OCI-LY3 (cell line): ENCODE measurements around the gene SAMD11.

Source experiments
- H2AFZ ChIP-seq: fragments of 200-600, 300-600 bp; shearing (Covaris generic); 2 replicates; pipeline ENCODE4 v1.6.0; 2014; ENCODE audit warnings: antibody characterized with exemption, low read depth, low read length
- H3K27ac ChIP-seq: fragments of 200-600, 300-600 bp; sonication (generic); 2 replicates; pipeline ENCODE4 v1.5.1; 2014; ENCODE audit warnings: mild to moderate bottlenecking, low read length, moderate library complexity, mixed read lengths
- H3K27me3 ChIP-seq: fragments of 200-600, 300-600 bp; sonication (generic); 2 replicates; pipeline ENCODE4 v1.6.1; 2014; ENCODE audit warnings: low read depth, low read length, mixed read lengths
- H3K36me3 ChIP-seq: fragments of 200-600, 300-600 bp; sonication (generic); replicated peaks from 2 replicates; pipeline ENCODE3; 2014; ENCODE audit warnings: low read depth, low read length, mixed read lengths
- H3K4me1 ChIP-seq: fragments of 300-600, 200-600 bp; sonication (generic); 2 replicates; pipeline ENCODE4 v1.6.1; 2014; ENCODE audit warnings: low read length, mixed read lengths
- H3K4me2 ChIP-seq: fragments of 200-600, 300-600 bp; sonication (generic); 2 replicates; pipeline ENCODE4 v1.6.1; 2014; ENCODE audit warnings: low read length, mixed read lengths
- H3K4me3 ChIP-seq: fragments of 300-600, 200-600 bp; sonication (generic); 2 replicates; pipeline ENCODE4 v1.5.1; 2014; ENCODE audit warnings: antibody characterized with exemption, mild to moderate bottlenecking, low read length, moderate library complexity
- H3K79me2 ChIP-seq: fragments of 300-600, 200-600 bp; shearing (Covaris generic); 2 replicates; pipeline ENCODE4 v1.6.1; 2014; ENCODE audit warnings: mild to moderate bottlenecking, low read length, mixed read lengths
- H3K9ac ChIP-seq: fragments of 300-600, 200-600 bp; shearing (Covaris generic); 2 replicates; pipeline ENCODE4 v1.6.0; 2014; ENCODE audit warnings: mild to moderate bottlenecking, low read length, moderate library complexity
- H3K9me3 ChIP-seq: fragments of 200-600, 300-600 bp; shearing (Covaris generic); 2 replicates; pipeline ENCODE4 v1.6.1; 2014; ENCODE audit warnings: low read length, mixed read lengths; ENCODE audit not compliant: insufficient read depth
- H4K20me1 ChIP-seq: fragments of 200-600, 300-600 bp; sonication (generic); 2 replicates; pipeline ENCODE4 v1.6.1; 2016; ENCODE audit warnings: low read length, mixed read lengths; ENCODE audit not compliant: insufficient read depth
- CTCF ChIP-seq: fragments of 200-600, 300-600 bp; sonication (generic); IDR thresholded peaks from 2 replicates; pipeline ENCODE4 v1.5.1; 2014; ENCODE audit warnings: antibody characterized with exemption, low read length, low read depth
- EZH2phosphoT487 ChIP-seq: fragments of 200-600 bp; shearing (Covaris generic); IDR thresholded peaks from 2 replicates; pipeline ENCODE4 v1.6.1; 2018; ENCODE audit warnings: antibody characterized with exemption, mixed run types, low read depth

Gene SAMD11

DNA sequence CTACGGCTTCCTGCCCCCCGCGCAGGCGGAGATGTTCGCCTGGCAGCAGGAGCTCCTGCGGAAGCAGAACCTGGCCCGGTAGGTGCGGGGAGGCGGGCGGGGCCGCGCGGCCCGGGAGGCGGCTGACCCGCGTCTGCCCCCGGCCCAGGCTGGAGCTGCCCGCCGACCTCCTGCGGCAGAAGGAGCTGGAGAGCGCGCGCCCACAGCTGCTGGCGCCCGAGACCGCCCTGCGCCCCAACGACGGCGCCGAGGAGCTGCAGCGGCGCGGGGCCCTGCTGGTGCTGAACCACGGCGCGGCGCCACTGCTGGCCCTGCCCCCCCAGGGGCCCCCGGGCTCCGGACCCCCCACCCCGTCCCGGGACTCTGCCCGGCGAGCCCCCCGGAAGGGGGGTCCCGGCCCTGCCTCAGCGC, 18.7 kb downstream of the SAMD11 start:
- no peak overlapping the region for H2AFZ ChIP-seq
- peaks cover 31% of the 10 kb centered on the region for H3K4me1 ChIP-seq
- peaks cover 37% of the 10 kb centered on the region for H3K27me3 ChIP-seq
- H3K36me3 ChIP-seq: no peaks in the 10 kb centered on the region
- H3K27ac ChIP-seq: no peak overlapping the region
- peak overlapping the region; percentile 76 for H3K4me2 ChIP-seq
- no peaks in the 10 kb centered on the region for H3K9me3 ChIP-seq
- H3K79me2 ChIP-seq: no peaks in the 10 kb centered on the region
- H4K20me1 ChIP-seq: peaks cover 10% of the 10 kb centered on the region
- no peak overlapping the region for H3K9ac ChIP-seq
- TF ChIP-seq CTCF (no peak), EZH2phosphoT487 (no peak)
- peak overlapping the region; percentile 77 for H3K4me3 ChIP-seq

- Histone ChIP-seq H3K36me3 (peaks cover 5% of the 10 kb centered on the region), H3K79me2 (no peaks in the 10 kb centered on the region), H3K27ac (no peak overlapping the region), H3K9ac (no peak overlapping the region), H3K4me1 (peaks cover 31% of the 10 kb centered on the region), H3K4me2 (peak overlapping the region; percentile 76), H3K4me3 (peak overlapping the region; percentile 77), H4K20me1 (peaks cover 11% of the 10 kb centered on the region), H2AFZ (no peak overlapping the region), H3K27me3 (peaks cover 37% of the 10 kb centered on the region), H3K9me3 (no peaks in the 10 kb centered on the region)
- TF ChIP-seq CTCF (no peak), EZH2phosphoT487 (no peak)
Measured at GRCh38 chr1:942864-943533, 19.3 kb downstream of the SAMD11 start.

- Histone ChIP-seq H3K27ac (no peak overlapping the region), H3K4me3 (no peak overlapping the region), H3K27me3 (peaks cover 37% of the 10 kb centered on the region), H3K4me2 (no peak overlapping the region), H3K79me2 (no peaks in the 10 kb centered on the region), H3K9ac (no peak overlapping the region), H2AFZ (no peak overlapping the region), H4K20me1 (peaks cover 11% of the 10 kb centered on the region), H3K9me3 (no peaks in the 10 kb centered on the region), H3K4me1 (peaks cover 31% of the 10 kb centered on the region), H3K36me3 (peaks cover 5% of the 10 kb centered on the region)
- TF ChIP-seq EZH2phosphoT487 (no peak), CTCF (no peak)
Measured at GRCh38 chr1:943545-944340, 20.0 kb downstream of the SAMD11 start.
